ENCODE measurements around the gene FAM186B. TPM values are rescaled to one million over a fixed set of nuclear protein-coding genes. Genes with fewer than 3 reads are reported as not detected.

FAM186B gene
- total RNA-seq, 1 donor: 0.84 TPM

GRCh38 chr12:49598527-49598926, 6.9 kb downstream of the FAM186B start:
- Histone ChIP-seq H3K4me1 (ENCODE audit: insufficient read depth, low read length) (no peaks in the 10 kb centered on the region), H3K27me3 (ENCODE audit: insufficient read depth, low read length) (no peaks in the 10 kb centered on the region), H3K9me3 (ENCODE audit: low read depth, low read length) (no peaks in the 10 kb centered on the region), H3K4me3 (ENCODE audit: low read length) (no peak overlapping the region)

DNA sequence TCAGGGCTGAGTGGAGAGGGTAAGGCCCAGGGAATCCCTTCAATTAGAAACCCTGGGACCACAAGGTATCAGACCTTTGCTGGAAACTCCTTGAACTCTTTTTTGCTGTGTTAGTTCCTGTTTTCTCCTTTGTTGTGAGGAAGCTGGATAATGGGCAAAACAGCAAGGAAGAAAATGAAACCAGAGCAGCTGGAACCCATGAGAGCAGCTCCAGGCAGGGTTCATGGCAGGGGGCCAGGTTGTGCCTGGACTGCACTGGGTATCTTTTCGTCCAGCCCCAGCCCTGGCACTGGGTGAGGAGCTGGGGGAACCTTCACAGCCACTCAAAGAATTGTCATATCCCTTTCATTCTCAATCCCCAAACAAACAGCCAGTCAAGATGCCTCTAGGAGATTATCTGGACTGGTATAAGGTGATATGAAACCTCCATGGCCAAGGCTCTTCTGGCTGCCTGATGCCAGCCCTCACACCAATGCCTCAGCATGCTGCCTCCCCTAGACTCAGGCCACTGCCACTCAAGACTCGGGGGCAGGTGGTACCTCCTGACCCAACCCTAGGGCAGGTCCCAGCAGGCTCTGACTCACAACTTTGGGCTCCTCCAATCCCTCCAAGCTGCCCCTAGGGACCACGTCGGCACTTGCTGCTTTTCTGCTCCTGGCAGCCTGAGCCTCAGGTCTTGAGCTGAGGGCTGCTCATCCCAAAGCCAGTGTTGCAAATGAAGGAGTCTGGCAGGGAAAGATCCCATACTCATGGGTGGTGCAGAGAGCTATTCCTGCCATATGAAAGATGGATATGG, 16.5 kb downstream of the FAM186B start:
- Histone ChIP-seq H3K4me1 (ENCODE audit: insufficient read depth, low read length) (peaks cover 6% of the 10 kb centered on the region), H3K27me3 (ENCODE audit: insufficient read depth, low read length) (no peaks in the 10 kb centered on the region), H3K9me3 (ENCODE audit: low read depth, low read length) (peaks cover 6% of the 10 kb centered on the region), H3K4me3 (ENCODE audit: low read length) (no peak overlapping the region)

DNA sequence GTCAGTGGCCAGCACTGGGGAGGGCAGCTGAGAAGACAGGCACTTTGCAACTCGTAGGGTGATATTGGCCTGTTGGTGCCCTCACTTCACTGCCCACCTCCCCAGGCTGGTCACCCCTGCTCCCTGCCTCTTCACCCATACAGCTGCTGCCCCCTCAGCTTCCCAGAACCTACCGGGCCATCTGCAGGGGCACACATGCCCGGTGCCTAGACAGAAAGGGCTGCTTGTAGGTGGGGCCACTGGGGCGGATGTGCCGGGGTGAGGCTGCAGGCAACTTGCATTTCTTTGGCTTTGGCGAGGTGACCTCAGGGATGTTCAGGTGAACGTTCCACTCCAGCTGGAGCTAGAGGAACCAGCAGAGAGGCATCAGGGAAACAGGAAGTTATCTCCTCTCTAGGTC, 17.2 kb downstream of the FAM186B start:
- Histone ChIP-seq H3K4me3 (ENCODE audit: low read length) (no peak overlapping the region), H3K4me1 (ENCODE audit: insufficient read depth, low read length) (peaks cover 6% of the 10 kb centered on the region), H3K27me3 (ENCODE audit: insufficient read depth, low read length) (no peaks in the 10 kb centered on the region), H3K9me3 (ENCODE audit: low read depth, low read length) (peaks cover 6% of the 10 kb centered on the region)

- H3K4me1 ChIP-seq (ENCODE audit: insufficient read depth, low read length): peaks cover 6% of the 10 kb centered on the region
- no peak overlapping the region for H3K4me3 ChIP-seq (ENCODE audit: low read length)
- peaks cover 6% of the 10 kb centered on the region for H3K9me3 ChIP-seq (ENCODE audit: low read depth, low read length)
- H3K27me3 ChIP-seq (ENCODE audit: insufficient read depth, low read length): no peaks in the 10 kb centered on the region
Measured at GRCh38 chr12:49587174-49587908, 18.1 kb downstream of the FAM186B start.

DNA sequence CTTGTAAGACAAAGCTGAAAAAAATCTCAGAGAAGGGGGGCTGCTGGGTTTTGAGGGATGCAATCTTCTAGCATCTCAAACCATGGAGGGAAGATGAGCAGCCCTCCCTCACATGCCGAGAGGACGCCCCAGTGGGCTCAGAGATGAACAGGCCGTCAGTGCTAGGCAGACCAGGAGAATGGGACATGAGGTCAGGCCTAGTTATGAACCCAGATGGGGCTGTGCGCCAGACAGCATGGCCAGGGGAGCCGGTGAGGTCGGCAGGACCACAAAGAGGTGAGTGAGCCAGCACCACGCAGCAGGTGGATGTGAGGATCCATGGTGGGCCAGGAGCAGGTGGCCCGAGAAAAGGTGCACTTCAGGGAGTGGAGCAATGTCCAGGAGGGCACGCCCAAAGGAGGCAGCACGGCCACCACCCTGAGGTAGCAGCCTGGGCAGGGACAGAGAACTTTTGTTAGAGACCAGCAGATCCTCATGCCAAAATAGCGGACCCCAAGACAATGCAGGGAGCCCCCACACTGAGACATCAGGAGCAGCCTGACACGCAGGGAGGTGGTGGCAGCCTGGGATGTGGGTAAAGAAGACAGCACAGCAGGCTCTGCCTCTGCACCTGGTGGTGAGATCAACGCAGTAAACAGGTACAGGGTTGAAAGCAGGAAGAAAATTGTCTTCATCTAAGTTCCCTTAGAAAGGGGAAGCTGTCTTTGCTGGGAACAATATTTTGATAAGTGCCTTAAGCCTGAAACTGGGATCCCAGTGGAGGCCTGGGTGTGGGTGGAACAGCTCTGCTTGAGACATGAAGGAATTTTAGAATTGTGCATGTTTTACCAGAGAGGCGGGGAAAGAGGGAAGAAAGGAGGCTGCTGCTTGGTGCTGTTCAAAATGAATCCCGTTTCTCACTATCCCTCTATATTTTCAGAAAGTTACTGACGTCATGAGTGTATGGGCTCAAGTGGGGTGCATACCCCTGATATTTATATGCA, 19.7 kb downstream of the FAM186B start:
- Histone ChIP-seq H3K4me1 (ENCODE audit: insufficient read depth, low read length) (peaks cover 6% of the 10 kb centered on the region), H3K4me3 (ENCODE audit: low read length) (no peak overlapping the region), H3K27me3 (ENCODE audit: insufficient read depth, low read length) (no peaks in the 10 kb centered on the region), H3K9me3 (ENCODE audit: low read depth, low read length) (peaks cover under 1% of the 10 kb centered on the region)

DNA sequence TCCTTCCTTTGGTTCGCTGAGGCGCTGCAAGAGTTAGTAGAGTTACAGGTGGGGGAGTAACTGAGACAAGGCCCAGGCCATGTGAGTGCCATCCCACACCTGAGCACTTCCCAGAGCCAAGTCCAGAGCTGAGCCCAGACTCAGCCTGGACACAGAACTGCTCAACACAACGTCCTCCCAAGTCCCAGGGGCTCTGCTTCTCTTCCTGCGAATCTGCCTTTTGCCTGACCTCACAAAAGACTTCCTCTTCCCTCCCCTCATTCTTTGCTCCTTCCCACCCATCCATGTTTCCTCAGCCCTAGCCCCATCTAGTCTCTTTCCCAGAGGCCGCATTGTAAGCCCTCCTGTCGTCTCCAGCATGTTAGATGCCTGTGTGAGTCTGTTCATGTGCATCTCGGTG, 20.8 kb downstream of the FAM186B start:
- no peaks in the 10 kb centered on the region for H3K9me3 ChIP-seq (ENCODE audit: low read depth, low read length)
- H3K27me3 ChIP-seq (ENCODE audit: insufficient read depth, low read length): no peaks in the 10 kb centered on the region
- H3K4me1 ChIP-seq (ENCODE audit: insufficient read depth, low read length): peaks cover 6% of the 10 kb centered on the region
- no peak overlapping the region for H3K4me3 ChIP-seq (ENCODE audit: low read length)

- no peak overlapping the region for H3K4me3 ChIP-seq (ENCODE audit: low read length)
- H3K4me1 ChIP-seq (ENCODE audit: insufficient read depth, low read length): peaks cover 1% of the 10 kb centered on the region
- no peaks in the 10 kb centered on the region for H3K27me3 ChIP-seq (ENCODE audit: insufficient read depth, low read length)
- no peaks in the 10 kb centered on the region for H3K9me3 ChIP-seq (ENCODE audit: low read depth, low read length)
Measured at GRCh38 chr12:49583366-49584094, 21.9 kb downstream of the FAM186B start.

- Histone ChIP-seq H3K4me3 (ENCODE audit: low read length) (no peak overlapping the region), H3K4me1 (ENCODE audit: insufficient read depth, low read length) (no peaks in the 10 kb centered on the region), H3K27me3 (ENCODE audit: insufficient read depth, low read length) (no peaks in the 10 kb centered on the region), H3K9me3 (ENCODE audit: low read depth, low read length) (no peaks in the 10 kb centered on the region)
Measured at GRCh38 chr12:49582850-49583249, 22.6 kb downstream of the FAM186B start.

DNA sequence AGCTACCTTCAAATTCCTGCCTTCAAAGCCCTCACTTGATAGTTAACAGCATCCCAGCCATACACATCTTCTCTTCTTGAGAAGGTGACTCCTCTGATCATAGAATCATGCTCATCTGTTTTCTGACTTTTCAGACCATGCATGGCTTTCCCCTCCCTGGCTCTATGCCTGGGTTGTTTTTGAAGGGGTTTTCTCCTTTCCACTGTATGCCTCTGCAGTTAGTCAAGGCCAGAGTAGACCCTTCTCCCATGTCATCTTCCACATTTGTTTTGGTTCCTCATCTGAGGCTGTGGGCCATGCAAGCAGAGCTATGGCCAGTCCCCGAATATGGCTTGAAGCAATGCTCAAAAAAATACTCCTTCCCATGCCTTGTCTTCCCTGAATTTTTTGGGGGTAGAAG, 23.2 kb downstream of the FAM186B start:
- no peaks in the 10 kb centered on the region for H3K9me3 ChIP-seq (ENCODE audit: low read depth, low read length)
- no peaks in the 10 kb centered on the region for H3K4me1 ChIP-seq (ENCODE audit: insufficient read depth, low read length)
- H3K4me3 ChIP-seq (ENCODE audit: low read length): no peak overlapping the region
- H3K27me3 ChIP-seq (ENCODE audit: insufficient read depth, low read length): no peaks in the 10 kb centered on the region

DNA sequence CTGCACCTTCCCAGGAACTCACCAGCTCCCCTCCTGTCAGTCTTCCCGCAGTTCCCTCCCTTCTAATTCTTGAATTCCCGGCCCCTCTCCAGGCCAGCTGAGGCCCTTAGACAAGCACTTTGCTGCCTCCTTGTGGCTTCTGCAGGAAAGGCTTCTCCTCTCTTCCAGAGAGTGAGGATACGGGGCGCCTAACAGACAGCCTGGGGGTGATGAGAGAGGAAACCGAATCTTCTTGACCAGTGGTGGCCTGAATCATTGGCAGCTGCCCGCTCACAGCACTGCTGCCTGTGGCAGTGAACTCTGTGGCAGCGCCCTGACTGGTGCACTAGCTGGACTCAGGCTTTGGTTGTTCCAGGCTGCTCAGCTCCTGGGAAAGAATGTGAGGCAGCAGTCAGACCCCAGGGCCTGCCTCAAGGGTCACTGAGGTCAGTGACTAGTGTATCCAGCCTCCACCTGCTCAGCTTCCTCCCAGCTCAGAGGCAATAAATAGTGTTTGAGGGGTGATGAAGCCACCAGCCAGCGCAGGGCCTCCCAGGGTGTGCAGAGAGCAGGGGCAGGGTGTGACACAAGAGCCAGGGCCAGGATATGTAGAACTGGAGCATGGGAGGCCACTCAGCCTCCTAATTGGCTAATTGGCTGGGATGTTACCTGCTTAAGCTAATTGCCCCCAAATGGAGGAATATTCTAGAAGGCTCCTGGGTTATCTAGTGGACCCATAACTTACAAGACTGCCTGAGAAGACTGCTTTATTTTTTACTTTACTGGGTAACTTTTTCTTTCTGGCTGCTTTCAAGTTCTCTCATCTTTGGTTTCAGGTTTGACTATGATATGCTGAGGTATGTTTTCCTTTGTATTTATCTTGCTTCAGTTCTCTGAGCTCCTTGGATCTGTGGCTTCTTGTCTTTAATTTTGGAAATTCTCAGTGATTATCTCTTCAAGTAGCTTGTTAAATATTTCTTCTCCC, 24.6 kb downstream of the FAM186B start:
- Histone ChIP-seq H3K9me3 (ENCODE audit: low read depth, low read length) (no peaks in the 10 kb centered on the region), H3K4me1 (ENCODE audit: insufficient read depth, low read length) (no peaks in the 10 kb centered on the region), H3K4me3 (ENCODE audit: low read length) (no peak overlapping the region), H3K27me3 (ENCODE audit: insufficient read depth, low read length) (no peaks in the 10 kb centered on the region)

DNA sequence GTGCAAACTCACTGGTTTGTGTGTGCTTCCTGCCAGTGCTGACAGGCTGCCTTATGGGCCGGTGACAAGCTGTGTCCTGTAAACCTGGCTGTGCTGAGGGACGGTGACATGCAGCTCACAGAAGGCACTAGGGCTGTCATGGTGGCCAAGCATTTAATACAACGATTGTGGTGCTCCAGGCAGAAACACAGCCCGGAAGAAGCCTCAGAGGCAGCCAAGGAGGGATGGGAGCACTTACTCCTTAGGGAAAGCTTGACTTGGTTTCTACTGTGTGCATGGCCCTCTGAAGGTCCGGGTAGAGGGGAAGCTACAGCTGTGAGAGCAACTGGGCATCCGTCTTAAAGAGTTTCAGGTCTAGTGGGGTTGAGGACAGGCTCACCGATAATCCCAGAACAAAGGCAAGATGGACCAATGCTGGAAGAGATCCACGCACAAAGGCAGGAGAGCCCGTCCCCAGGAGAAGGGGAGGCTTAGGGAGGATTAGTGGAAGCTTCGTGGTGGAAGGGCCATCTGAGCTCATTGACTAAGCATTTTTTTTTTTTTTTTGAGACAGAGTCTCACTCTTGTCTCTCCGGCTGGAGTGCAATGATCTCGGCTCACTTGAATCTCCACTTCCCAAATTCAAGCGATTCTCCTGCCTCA, 26.8 kb downstream of the FAM186B start:
- Histone ChIP-seq H3K27me3 (ENCODE audit: insufficient read depth, low read length) (no peaks in the 10 kb centered on the region), H3K4me1 (ENCODE audit: insufficient read depth, low read length) (no peaks in the 10 kb centered on the region), H3K9me3 (ENCODE audit: low read depth, low read length) (no peaks in the 10 kb centered on the region), H3K4me3 (ENCODE audit: low read length) (no peak overlapping the region)

- Histone ChIP-seq H3K27me3 (ENCODE audit: insufficient read depth, low read length) (no peaks in the 10 kb centered on the region), H3K4me1 (ENCODE audit: insufficient read depth, low read length) (no peaks in the 10 kb centered on the region), H3K4me3 (ENCODE audit: low read length) (no peak overlapping the region), H3K9me3 (ENCODE audit: low read depth, low read length) (no peaks in the 10 kb centered on the region)
Measured at GRCh38 chr12:49577589-49578315, 27.7 kb downstream of the FAM186B start.

Data from mononuclear cell (primary cell).